ENCODE measurements around the gene RAB11A.

DNA sequence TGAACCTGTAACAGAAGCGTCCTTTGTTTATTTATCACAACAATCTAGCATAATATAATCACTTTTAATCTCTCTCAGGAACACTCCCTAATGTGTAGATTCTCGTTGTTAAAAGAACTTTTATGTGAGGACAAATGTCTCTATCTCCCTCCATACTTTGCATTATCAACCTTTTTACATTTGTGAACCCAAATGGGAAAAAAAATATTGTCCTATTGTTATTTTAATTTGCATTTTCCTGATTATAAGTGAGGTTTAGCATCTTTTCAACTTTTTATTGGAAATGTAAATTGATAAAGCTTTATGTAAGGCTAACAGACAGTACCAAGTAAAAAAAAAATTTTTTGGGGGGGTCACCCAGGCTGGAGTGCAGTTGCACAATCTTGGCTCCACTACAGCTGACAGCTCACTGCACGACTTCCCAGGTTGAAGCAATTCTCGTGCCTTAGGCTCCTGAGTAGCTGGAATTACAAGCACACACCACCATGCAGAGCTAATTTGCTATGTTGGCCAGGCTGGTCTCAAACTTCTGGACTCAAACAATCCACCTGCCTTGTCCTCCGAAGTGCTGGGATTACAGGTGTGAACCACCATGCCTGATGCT lies 44.2 kb upstream of the RAB11A start:
- TF ChIP-seq POLR2AphosphoS2 (IDR thresholded peaks at IDR 0.05; ENCODE audit: low read depth, low read length) (no peak), ZNF850 (CRISPR knock-in tag; conservative IDR thresholded peaks at IDR 0.05) (no peak), TP53 (CRISPR knock-in tag; conservative IDR thresholded peaks at IDR 0.05) (no peak)

All from HepG2 (cell line).